HepG2 (cell line): ENCODE data around the gene MT1F. TPM values are rescaled to one million over a fixed set of nuclear protein-coding genes. Genes with fewer than 3 reads are reported as not detected.

Source experiments
- ATRX ChIP-seq: sonication (generic); formaldehyde crosslinking; IDR thresholded peaks from 2 replicates; pipeline ENCODE4 v1.4.0; 2020; ENCODE audit warnings: missing genetic modification reagents, borderline replicate concordance
- BCL6 ChIP-seq: IDR thresholded peaks from 2 replicates; pipeline ENCODE4 v1.6.1; 2016; ENCODE audit warnings: missing genetic modification reagents, missing compliant biosample characterization
- GATAD1 ChIP-seq: IDR thresholded peaks from 2 replicates; pipeline ENCODE4 v1.6.1; 2016; ENCODE audit warnings: missing genetic modification reagents, missing compliant biosample characterization
- GPN1 ChIP-seq: sonication (generic); formaldehyde crosslinking; IDR thresholded peaks from 2 replicates; pipeline ENCODE4 v1.5.1; 2020; ENCODE audit warnings: missing genetic modification reagents, borderline replicate concordance
- HMG20A ChIP-seq: IDR thresholded peaks from 2 replicates; pipeline ENCODE4 v1.6.1; 2016; ENCODE audit warnings: borderline replicate concordance
- HOXD1 ChIP-seq: sonication (generic); formaldehyde crosslinking; IDR thresholded peaks from 2 replicates; pipeline ENCODE4 v1.5.0; 2020; ENCODE audit warnings: missing genetic modification reagents
- IRF2 ChIP-seq: IDR thresholded peaks from 2 replicates; pipeline ENCODE4 v1.6.1; 2018; ENCODE audit warnings: missing genetic modification reagents, missing compliant biosample characterization
- NR2F6 ChIP-seq, 2 experiments: IDR thresholded peaks; 2 replicates each; pipeline ENCODE4 v1.6.1; 2016; ENCODE audit warnings: antibody characterized with exemption in 1 of 2, mild to moderate bottlenecking in 1 of 2
- PCBP1 ChIP-seq: fragments of 200-400 bp; formaldehyde crosslinking; IDR thresholded peaks from 2 replicates; pipeline ENCODE4 v1.6.1; 2017; ENCODE audit warnings: mild to moderate bottlenecking, low read depth, low read length, borderline replicate concordance
- SPEN ChIP-seq: sonication (generic); formaldehyde crosslinking; IDR thresholded peaks from 2 replicates; pipeline ENCODE4 v1.5.1; 2020; ENCODE audit warnings: low read depth, mild to moderate bottlenecking, missing genetic modification reagents
- THAP8 ChIP-seq: sonication (generic); formaldehyde crosslinking; IDR thresholded peaks from 2 replicates; pipeline ENCODE4 v1.5.1; 2020; ENCODE audit warnings: missing genetic modification reagents, mild to moderate bottlenecking, borderline replicate concordance
- UBTF ChIP-seq: sonication (generic); formaldehyde crosslinking; IDR thresholded peaks from 2 replicates; pipeline ENCODE4 v1.4.0; 2020; ENCODE audit warnings: mild to moderate bottlenecking, missing genetic modification reagents
- ZBTB38 ChIP-seq: sonication (generic); formaldehyde crosslinking; IDR thresholded peaks from 2 replicates; pipeline ENCODE4 v1.5.1; 2020; ENCODE audit warnings: mild to moderate bottlenecking, missing genetic modification reagents
- ZNF280D ChIP-seq: sonication (generic); formaldehyde crosslinking; IDR thresholded peaks from 2 replicates; pipeline ENCODE4 v1.5.1; 2020; ENCODE audit warnings: mild to moderate bottlenecking, missing genetic modification reagents
- ZNF331 ChIP-seq: sonication (generic); formaldehyde crosslinking; IDR thresholded peaks from 2 replicates; pipeline ENCODE4 v1.4.0; 2020; ENCODE audit warnings: missing genetic modification reagents
- ZNF576 ChIP-seq: sonication (generic); formaldehyde crosslinking; IDR thresholded peaks from 2 replicates; pipeline ENCODE4 v1.4.0; 2020; ENCODE audit warnings: mild to moderate bottlenecking, missing genetic modification reagents
- ZNF770 ChIP-seq: sonication (generic); formaldehyde crosslinking; IDR thresholded peaks from 2 replicates; pipeline ENCODE4 v1.5.0; 2020; ENCODE audit warnings: mild to moderate bottlenecking, missing genetic modification reagents
- ZXDC ChIP-seq: sonication (generic); formaldehyde crosslinking; IDR thresholded peaks from 2 replicates; pipeline ENCODE4 v1.5.0; 2020; ENCODE audit warnings: mild to moderate bottlenecking, missing genetic modification reagents
- polyA plus RNA-seq, 8 experiments: library from polyadenylated mRNA; depleted of rRNA in 3 of 8; stranded (reverse) in 7 of 8; unstranded in 1 of 8; fragments of >200 nt; fragmentation: Illumina TruSeq in 4 of 8; extraction: Trizol in 4 of 8; gene quantifications; 2 replicates each; pipeline versions ENCODE4 v1.2.1 to v1.2.3, GENCODE V29; 2011 to 2016; ENCODE audit warnings: low read depth in 4 of 8, missing spikeins in 1 of 8, mixed read lengths in 1 of 8; ENCODE audit not compliant: insufficient read depth in 1 of 8
- total RNA-seq, 5 experiments: library from RNA; depleted of rRNA; stranded (reverse); fragments of >200 nt; fragmentation: Illumina TruSeq; extraction: Trizol; gene quantifications; 2 replicates each; pipeline ENCODE4 v1.2.3, GENCODE V29; 2016; ENCODE audit warnings: low read depth in 1 of 5

The MT1F gene
- total and polyA plus RNA-seq, 2 of the 13 experiments (the other 11 are each of a cell fraction or from before 2014, with no cell fraction given) = 1.9 to 169 TPM

GRCh38 chr16:56611281-56611833 is 46.4 kb upstream of the MT1F start (continued):
- no peak for TF ChIP-seq HOXD1
- TF ChIP-seq HMG20A (CRISPR knock-in tag) = peak; percentile 60; the same call in 1 of the 2 replicates
- no peak for TF ChIP-seq ZXDC (CRISPR knock-in tag)
- no peak; the same call in 1 of the 2 replicates for TF ChIP-seq NR2F6 (IDR thresholded peaks at IDR 0.05)
- peak; percentile 61; the same call in 1 of the 2 replicates for TF ChIP-seq NR2F6 (CRISPR knock-in tag; IDR thresholded peaks at IDR 0.05)
- no peak for TF ChIP-seq ATRX (CRISPR knock-in tag)
- TF ChIP-seq IRF2 (CRISPR knock-in tag) = no peak; the same call in 1 of the 2 replicates
- no peak for TF ChIP-seq PCBP1
- peak; percentile 64 for TF ChIP-seq ZNF770 (CRISPR knock-in tag)
- no peak for TF ChIP-seq ZNF576
- no peak for TF ChIP-seq ZBTB38
- peak; percentile 29; the same call in 1 of the 2 replicates for TF ChIP-seq SPEN
- TF ChIP-seq THAP8 = no peak
- no peak for TF ChIP-seq UBTF (CRISPR knock-in tag)
- TF ChIP-seq GATAD1 (CRISPR knock-in tag) = no peak
- no peak for TF ChIP-seq BCL6 (CRISPR knock-in tag)
- no peak for TF ChIP-seq ZNF331 (CRISPR knock-in tag)
- no peak for TF ChIP-seq GPN1 (CRISPR knock-in tag)
- no peak for TF ChIP-seq ZNF280D (CRISPR knock-in tag)
